ENCODE data around the gene ELANE.

Gene ELANE

GRCh38 chr19:903266-903797 is 51.2 kb downstream of the ELANE start:
- no peak for DNase-seq (ENCODE audit: low read depth)
- no peak overlapping the region for H3K4me3 ChIP-seq (ENCODE audit: low read depth, low read length)
- TF ChIP-seq POLR2A (IDR thresholded peaks at IDR 0.05; ENCODE audit: extremely low read depth, insufficient read length): no peak
- TF ChIP-seq MAX (IDR thresholded peaks at IDR 0.05; ENCODE audit: low read depth, low read length): no peak
- no peak for TF ChIP-seq CTCF (IDR thresholded peaks at IDR 0.05; ENCODE audit: low read depth, low read length)

GRCh38 chr19:904545-904944 is 52.4 kb downstream of the ELANE start:
- H3K4me3 ChIP-seq (ENCODE audit: low read depth, low read length): no peak overlapping the region
- DNase-seq (ENCODE audit: low read depth): no peak
- no peak for TF ChIP-seq POLR2A (IDR thresholded peaks at IDR 0.05; ENCODE audit: extremely low read depth, insufficient read length)
- TF ChIP-seq MYC (IDR thresholded peaks at IDR 0.05; ENCODE audit: low read depth, low read length): no peak
- TF ChIP-seq MAX (IDR thresholded peaks at IDR 0.05; ENCODE audit: low read depth, low read length): no peak
- no peak for TF ChIP-seq CTCF (IDR thresholded peaks at IDR 0.05; ENCODE audit: low read depth, low read length)

Data from NB4 (cell line).